Activated B cell treated with CpG ODN at 0.5 μM for 24 hours (primary cell): ENCODE results near the gene POLR3H. TPM values are rescaled to one million over a fixed set of nuclear protein-coding genes. Genes with fewer than 3 reads are reported as not detected.

Source experiments
- ATAC-seq: fragments of 200-7000 bp; cut with Tn5 transposase; one replicate; pipeline ENCODE4 v1.10.0; 2021; ENCODE audit warnings: low read depth, mild to moderate bottlenecking, moderate library complexity
- CTCF ChIA-PET: fragments of 350-600 bp; sonication (Branson Sonifier 250); formaldehyde crosslinking; loops from one replicate; lab custom pipeline; 2021; ENCODE audit warnings: antibody characterized with exemption; lab: Charles Lee
- POLR2A ChIA-PET: fragments of 350-600 bp; sonication (Branson Sonifier 250); formaldehyde crosslinking; loops from one replicate; lab custom pipeline; 2021; ENCODE audit warnings: antibody characterized with exemption; lab: Charles Lee
- DNase-seq: peaks from one replicate; pipeline ENCODE4 v3.0.0; 2022
- H3K27ac Mint-ChIP-seq: one replicate; pipeline ENCODE4 v1.8.0; 2020; ENCODE audit warnings: mixed read lengths
- H3K27me3 Mint-ChIP-seq: one replicate; pipeline ENCODE4 v1.8.0; 2021; ENCODE audit warnings: mixed read lengths
- H3K36me3 Mint-ChIP-seq: one replicate; pipeline ENCODE4 v1.8.0; 2021; ENCODE audit warnings: low read depth, mixed read lengths
- H3K4me1 Mint-ChIP-seq: one replicate; pipeline ENCODE4 v1.8.0; 2021; ENCODE audit warnings: mixed read lengths
- H3K4me3 Mint-ChIP-seq: one replicate; pipeline ENCODE4 v1.8.0; 2020; ENCODE audit warnings: mild to moderate bottlenecking, mixed read lengths
- H3K9me3 Mint-ChIP-seq: one replicate; pipeline ENCODE4 v1.8.0; 2020; ENCODE audit warnings: mixed read lengths
- CTCF ChIP-seq: fragments of 200-600 bp; IDR thresholded peaks from one replicate; pipeline ENCODE4 v1.8.0; 2022; ENCODE audit warnings: antibody characterized with exemption, mild to moderate bottlenecking
- intact Hi-C: fragments of 100-400 bp; cut with micrococcal nuclease; formaldehyde crosslinking; loops from one replicate; pipeline ENCODE4 v1.15.1; 2024
- total RNA-seq: library from RNA; stranded (reverse); gene quantifications from 2 replicates; pipeline ENCODE4 v1.2.3, GENCODE V29; 2022

POLR3H gene
- total RNA-seq, 1 donor from 2014 or later, result 43.9 TPM

GRCh38 chr22:41528132-41528766, 16.0 kb downstream of the POLR3H start:
- ATAC-seq (no peak), DNase-seq (no peak)
- ChIA-PET CTCF (interaction anchor here (1.9 to 6.2 kb wide), 2 partner anchors 120 to 126 kb away, joined by 6 to 111 read pairs; no protein-coding TSS in a partner anchor), POLR2A (interaction anchor here (1.4 to 2.2 kb wide), 3 partner anchors 60 to 147 kb away, joined by 7 to 8 read pairs (median 8); partner anchors contain the start of genes ACO2, PHF5A and TEF)
- Mint-ChIP-seq H3K4me1 (peaks cover 19% of the 10 kb centered on the region), H3K27ac (peak overlapping the region; percentile 25), H3K4me3 (no peak overlapping the region), H3K9me3 (no peaks in the 10 kb centered on the region), H3K36me3 (peaks cover 87% of the 10 kb centered on the region), H3K27me3 (no peaks in the 10 kb centered on the region)
- intact Hi-C loops, result no loop called here
- no peak for TF ChIP-seq CTCF

- ChIA-PET POLR2A (interaction anchor here (1.0 to 2.2 kb wide), 7 partner anchors 49 to 145 kb away, joined by 3 to 8 read pairs (median 7); partner anchors contain the start of genes ACO2, PHF5A, TEF and TOB2), CTCF (interaction anchor here (0.6 to 6.2 kb wide), 12 partner anchors 13 to 604 kb away, joined by 3 to 111 read pairs (median 4); partner anchors contain the start of genes ACO2, PHF5A, TEF and TOB2)
- DNase-seq (peak; percentile 67), ATAC-seq (peak; percentile 73)
- no peak overlapping the region for H3K4me3 Mint-ChIP-seq
- H3K9me3 Mint-ChIP-seq, result no peaks in the 10 kb centered on the region
- TF ChIP-seq CTCF, result no peak
- peaks cover 90% of the 10 kb centered on the region for H3K36me3 Mint-ChIP-seq
- H3K4me1 Mint-ChIP-seq, result peaks cover 19% of the 10 kb centered on the region
- intact Hi-C loops, result loop anchor here (1.0 to 2.0 kb wide), 4 partner anchors 26 to 123 kb away; partner anchors contain the start of genes ACO2, PHF5A and TOB2
- H3K27me3 Mint-ChIP-seq, result no peaks in the 10 kb centered on the region
- H3K27ac Mint-ChIP-seq, result peak overlapping the region; percentile 25
Measured at GRCh38 chr22:41526830-41527799, 17.2 kb downstream of the POLR3H start.

- no peaks in the 10 kb centered on the region for H3K27me3 Mint-ChIP-seq
- H3K4me1 Mint-ChIP-seq, result peaks cover 19% of the 10 kb centered on the region
- TF ChIP-seq CTCF, result no peak
- ATAC-seq (peak; percentile 21), DNase-seq (no peak)
- POLR2A ChIA-PET, result interaction anchor here (1.0 to 2.5 kb wide), 6 partner anchors 48 to 122 kb away, joined by 3 to 8 read pairs (median 6); partner anchors contain the start of genes ACO2, PHF5A and TOB2
- H3K36me3 Mint-ChIP-seq, result peaks cover 84% of the 10 kb centered on the region
- intact Hi-C loops, result loop anchor here (1.0 to 2.0 kb wide), 4 partner anchors 25 to 122 kb away; partner anchors contain the start of genes ACO2, PHF5A and TOB2
- CTCF ChIA-PET, result interaction anchor here (0.6 to 6.2 kb wide), 11 partner anchors 12 to 604 kb away, joined by 3 to 111 read pairs (median 4); partner anchors contain the start of genes ACO2, PHF5A, TEF and TOB2
- H3K9me3 Mint-ChIP-seq, result no peaks in the 10 kb centered on the region
- H3K4me3 Mint-ChIP-seq, result no peak overlapping the region
- H3K27ac Mint-ChIP-seq, result peak overlapping the region; percentile 25
Measured at GRCh38 chr22:41526226-41526829, 17.9 kb downstream of the POLR3H start.

GRCh38 chr22:41525450-41526225, 18.6 kb downstream of the POLR3H start:
- ChIA-PET POLR2A (interaction anchor here (0.6 to 2.5 kb wide), 4 partner anchors 47 to 110 kb away, joined by 3 to 6 read pairs (median 5); partner anchors contain the start of genes ACO2, PHF5A and TOB2), CTCF (interaction anchor here (1.7 to 6.2 kb wide), 2 partner anchors 57 to 123 kb away, joined by 4 to 111 read pairs; partner anchors contain the start of genes ACO2 and PHF5A)
- DNase-seq (no peak), ATAC-seq (no peak)
- intact Hi-C loops, result loop anchor here (1.0 to 2.0 kb wide), 4 partner anchors 24 to 121 kb away; partner anchors contain the start of genes ACO2, PHF5A and TOB2
- no peak for TF ChIP-seq CTCF
- Mint-ChIP-seq H3K4me1 (peaks cover 19% of the 10 kb centered on the region), H3K27ac (peak overlapping the region; percentile 46), H3K36me3 (peaks cover 80% of the 10 kb centered on the region), H3K27me3 (no peaks in the 10 kb centered on the region), H3K4me3 (no peak overlapping the region), H3K9me3 (no peaks in the 10 kb centered on the region)
